ENCODE data around the gene HAUS8. TPM values are rescaled to one million over a fixed set of nuclear protein-coding genes. Genes with fewer than 3 reads are reported as not detected.
A peak's percentile ranks its signal among the peaks of the same experiment; 100 is the strongest.

Gene HAUS8
- total and polyA plus RNA-seq, 12 donors, result 2.0 to 10.2 (median 4.9) TPM

GRCh38 chr19:17077447-17078028 is 2.3 kb upstream of the HAUS8 start:
- H3K27ac ChIP-seq, result peak overlapping the region in 8 of 10 donors; percentile 59 to 91 (median 78)
- ATAC-seq, result no peak
- H3K27me3 ChIP-seq, result no peaks in the 10 kb centered on the region
- no peak for DNase-seq
- TF ChIP-seq CTCF (IDR thresholded peaks at IDR 0.05), result no peak
- peaks cover 0 to 12% (median 0%) of the 10 kb centered on the region in 9 donors for H3K36me3 ChIP-seq
- intact Hi-C loops (cut with DNase I), result loop anchor here in 6 of 10 donors (2.0 to 10.0 kb wide), 6 partner anchors 50 to 1217 kb away; partner anchors contain the start of gene OCEL1 (in 3 of the 6)
- WGBS, 2 donors, result 88 to 89% methylated on average over 17 of the region's 17 CpGs
- no peaks in the 10 kb centered on the region for H3K9me3 ChIP-seq
- peaks cover 7 to 84% (median 64%) of the 10 kb centered on the region in 9 donors for H3K4me1 ChIP-seq
- peak overlapping the region in 7 of 10 donors; percentile 61 to 88 (median 72) for H3K4me3 ChIP-seq

- H3K27ac ChIP-seq, result peak overlapping the region in 9 of 10 donors; percentile 59 to 91 (median 81)
- TF ChIP-seq CTCF (IDR thresholded peaks at IDR 0.05), result no peak
- H3K27me3 ChIP-seq, result no peaks in the 10 kb centered on the region
- peak overlapping the region; percentile 43 to 88 (median 71) for H3K4me3 ChIP-seq
- intact Hi-C loops (cut with DNase I), result loop anchor here in 6 of 10 donors (2.0 to 10.0 kb wide), 6 partner anchors 51 to 1218 kb away; partner anchors contain the start of gene OCEL1 (in 3 of the 6)
- H3K36me3 ChIP-seq, result peaks cover 0 to 16% (median 0%) of the 10 kb centered on the region in 9 donors
- ATAC-seq (no peak), DNase-seq (no peak)
- no peaks in the 10 kb centered on the region for H3K9me3 ChIP-seq
- H3K4me1 ChIP-seq, result peaks cover 6 to 74% (median 54%) of the 10 kb centered on the region in 9 donors
- 4 to 5% methylated on average over 12 of the region's 12 CpGs for WGBS, 2 donors
These were observed 1.3 kb upstream of the HAUS8 start for GRCh38 chr19:17076543-17076991.

GRCh38 chr19:17075864-17076542 is 751 bp upstream of the HAUS8 start:
- no peak for TF ChIP-seq CTCF (IDR thresholded peaks at IDR 0.05)
- DNase-seq (peak; percentile 49), ATAC-seq (no peak)
- H3K4me1 ChIP-seq, result peaks cover 4 to 72% (median 51%) of the 10 kb centered on the region in 9 donors
- H3K4me3 ChIP-seq, result peak overlapping the region; percentile 43 to 88 (median 71)
- no peaks in the 10 kb centered on the region for H3K27me3 ChIP-seq
- WGBS, 2 donors, result 1% methylated on average over 43 of the region's 43 CpGs
- no peaks in the 10 kb centered on the region for H3K9me3 ChIP-seq
- peaks cover 0 to 22% (median 0%) of the 10 kb centered on the region in 9 donors for H3K36me3 ChIP-seq
- H3K27ac ChIP-seq, result peak overlapping the region; percentile 59 to 91 (median 78)
- intact Hi-C loops (cut with DNase I), result loop anchor here in 7 of 10 donors (1.0 to 10.0 kb wide), 7 partner anchors 51 to 1219 kb away; partner anchors contain the start of gene OCEL1 (in 3 of the 7)

GRCh38 chr19:17074634-17075034 is 618 bp downstream of the HAUS8 start:
- peak overlapping the region; percentile 61 to 88 (median 75) for H3K4me3 ChIP-seq
- 16 to 17% methylated on average over 11 of the region's 11 CpGs for WGBS, 2 donors
- peaks cover 0 to 25% (median 0%) of the 10 kb centered on the region in 9 donors for H3K36me3 ChIP-seq
- H3K27me3 ChIP-seq, result no peaks in the 10 kb centered on the region
- DNase-seq (no peak), ATAC-seq (no peak)
- H3K4me1 ChIP-seq, result peaks cover 4 to 67% (median 41%) of the 10 kb centered on the region in 9 donors
- no peak for TF ChIP-seq CTCF (IDR thresholded peaks at IDR 0.05)
- no peaks in the 10 kb centered on the region for H3K9me3 ChIP-seq
- intact Hi-C loops (cut with DNase I), result loop anchor here in 6 of 10 donors (1.0 to 10.0 kb wide), 6 partner anchors 53 to 1220 kb away; partner anchors contain the start of gene OCEL1 (in 3 of the 6)
- H3K27ac ChIP-seq, result peak overlapping the region; percentile 3 to 91 (median 78)
